ENCODE results near the gene ALG3. TPM values are rescaled to one million over a fixed set of nuclear protein-coding genes. Genes with fewer than 3 reads are reported as not detected.

The ALG3 gene
- total and polyA plus RNA-seq, 2 of the 4 experiments (the other 2 are of a cell fraction), result 19.5 to 52.6 TPM

DNA sequence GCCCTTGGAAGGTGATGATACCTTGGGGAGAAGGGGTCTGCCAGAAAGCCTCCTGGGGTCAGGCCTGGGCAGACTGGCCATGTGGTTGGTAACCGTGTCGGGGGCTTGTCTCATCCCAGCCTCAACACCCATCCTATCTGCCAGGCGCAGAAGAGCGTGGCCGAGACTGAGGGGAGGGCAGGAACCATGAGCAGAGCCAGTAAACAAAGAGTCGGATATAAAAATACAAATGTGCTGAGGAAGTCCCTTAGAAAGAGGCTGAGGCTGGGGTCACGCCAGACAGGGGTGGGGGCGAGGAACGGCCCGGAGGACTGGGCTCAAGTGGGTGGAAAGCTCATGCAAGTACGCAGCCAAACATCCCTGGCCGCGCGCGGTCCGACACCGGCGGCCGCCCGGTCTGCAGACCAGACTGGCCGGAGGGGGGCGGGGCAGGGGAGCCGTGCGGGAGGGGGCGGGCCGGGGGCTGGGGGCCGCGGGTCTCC lies 10.7 kb upstream of the ALG3 start:
- no peak overlapping the region for H2BK20ac ChIP-seq (ENCODE audit: low read depth, low read length)
- H3K4me2 ChIP-seq (ENCODE audit: low read depth, low read length), result no peak overlapping the region
- no peak overlapping the region for H3K23ac ChIP-seq (ENCODE audit: low read depth, low read length)
- BruUV-seq (replicated peaks), result no TSS peak
- H3K36me3 ChIP-seq (ENCODE audit: control insufficient read depth, insufficient read depth, low read length), result 0 out of 2 replicates have a peak, but pooled peaks cover 2% of the 10 kb centered on the region
- peaks cover 32% of the 10 kb centered on the region for H3K27me3 ChIP-seq (ENCODE audit: control insufficient read depth, insufficient read depth, low read length)
- H3K14ac ChIP-seq (replicated peaks; ENCODE audit: low read depth, low read length), result no peak overlapping the region
- no peak overlapping the region for H2AK9ac ChIP-seq (replicated peaks; ENCODE audit: low read depth, low read length, poor library complexity)
- TF ChIP-seq SMC3 (IDR thresholded peaks at IDR 0.05; ENCODE audit: low read depth, low read length), result no peak
- no peak for TF ChIP-seq RCOR1 (IDR thresholded peaks at IDR 0.05; ENCODE audit: insufficient replicate concordance, low read length)
- TF ChIP-seq RFX5 (IDR thresholded peaks at IDR 0.05; ENCODE audit: low read depth, low read length), result no peak
- TF ChIP-seq BHLHE40 (IDR thresholded peaks at IDR 0.05; ENCODE audit: low read depth, low read length), result no peak
- TF ChIP-seq FOS (IDR thresholded peaks at IDR 0.05; ENCODE audit: low read depth, low read length), result no peak
- no peak for TF ChIP-seq MXI1 (IDR thresholded peaks at IDR 0.05; ENCODE audit: borderline replicate concordance, low read depth, low read length)
- TF ChIP-seq POLR2A (IDR thresholded peaks at IDR 0.05; ENCODE audit: low read depth, low read length), result no peak
- H3K18ac ChIP-seq (ENCODE audit: low read depth, low read length), result no peak overlapping the region
- no peak overlapping the region for H4K5ac ChIP-seq (ENCODE audit: low read depth, low read length)
- H2BK15ac ChIP-seq (ENCODE audit: low read depth, low read length), result no peak overlapping the region
- no peak for DNase-seq
- no peaks in the 10 kb centered on the region for H3K9me3 ChIP-seq (ENCODE audit: control insufficient read depth, insufficient read depth, low read length)
- peak overlapping the region; percentile 41 for H2AFZ ChIP-seq (replicated peaks; ENCODE audit: low read length, poor library complexity)
- no peak overlapping the region for H2BK120ac ChIP-seq (ENCODE audit: low read depth, low read length)
- intact Hi-C loops (cut with micrococcal nuclease) (loop anchor here (10.0 kb wide), 1 partner anchor 245 kb away; the partner anchor contains the start of gene ABCC5), dilution Hi-C loops (cut with HindIII; ENCODE audit: low sequenced_read_pairs, unreplicated experiment) (no loop called here), in situ Hi-C loops (cut with MboI; ENCODE audit: low sequenced_read_pairs) (loop anchor here (10.0 to 25.0 kb wide), 2 partner anchors 365 to 797 kb away; no protein-coding TSS in a partner anchor)
- H3K56ac ChIP-seq (ENCODE audit: extremely low read depth, insufficient read depth, low read length), result no peak overlapping the region
- H3K4ac ChIP-seq (ENCODE audit: low read depth, low read length), result no peak overlapping the region
- POLR2A ChIA-PET (ENCODE audit: unreplicated experiment), result no interaction called here
- no peak overlapping the region for H3K9ac ChIP-seq (ENCODE audit: low read depth, low read length)
- ATAC-seq (ENCODE audit: low read depth), result peak; percentile 2; the same call in 1 of the 2 replicates
- no peak overlapping the region for H4K8ac ChIP-seq (ENCODE audit: low read depth in 2 of 2, low read length in 2 of 2)
- no peak overlapping the region for H4K91ac ChIP-seq (ENCODE audit: insufficient read depth, low read depth, low read length)
- no peak overlapping the region for H3K27ac ChIP-seq (ENCODE audit: insufficient read depth, low read length)
- peaks cover 8% of the 10 kb centered on the region for H4K20me1 ChIP-seq (ENCODE audit: insufficient read depth, low read length)
- H2AK5ac ChIP-seq (ENCODE audit: low read depth, low read length), result no peak overlapping the region
- peaks cover 2% of the 10 kb centered on the region; the same call in 1 of the 2 replicates for H3K4me1 ChIP-seq (ENCODE audit: control insufficient read depth, insufficient read depth, low read length)
- no peaks in the 10 kb centered on the region for H3K9me1 ChIP-seq (ENCODE audit: insufficient read depth, low read length)
- H2BK5ac ChIP-seq (ENCODE audit: low read depth, low read length, poor library complexity, severe bottlenecking), result no peak overlapping the region
- 17% methylated on average over 2 of the region's 28 CpGs; no CpG with 5 or more reads in 1 of the 2 experiments for WGBS, 2 experiments (ENCODE audit: extremely low coverage in 2 of 2, insufficient read length in 1 of 2)
- CTCF ChIA-PET, result interaction anchor here (1.7 kb wide), 1 partner anchor 10 kb away, joined by 5 read pairs; the partner anchor contains the start of gene EEF1AKMT4
- no peaks in the 10 kb centered on the region for H3K79me1 ChIP-seq (ENCODE audit: low read depth in 1 of 2, low read length in 2 of 2)
- H3K4me3 ChIP-seq (ENCODE audit: insufficient read depth, low read depth, low read length), result no peak overlapping the region
